OCI-LY7 (cell line): Measurements from ENCODE around the gene DGKH. TPM values are rescaled to one million over a fixed set of nuclear protein-coding genes. Genes with fewer than 3 reads are reported as not detected.

ENCODE experiments used
- BruUV-seq: library from RNA; stranded (reverse); fragments of 400-500 nt; replicated peaks from 2 replicates; lab custom pipeline; 2021; lab: Mats Ljungman, UMichigan
- CTCF ChIA-PET: fragments of 300-600 bp; sonication (Branson Sonifier 250); formaldehyde crosslinking; loops from one replicate; lab custom pipeline; 2022; ENCODE audit warnings: antibody characterized with exemption; ENCODE audit not compliant: unreplicated experiment; lab: Charles Lee
- POLR2A ChIA-PET: fragments of 300-600 bp; sonication (Branson Sonifier 250); formaldehyde crosslinking; loops from one replicate; lab custom pipeline; 2022; ENCODE audit warnings: antibody characterized with exemption; lab: Charles Lee
- DNase-seq: peaks from one replicate; pipeline ENCODE4 v3.0.0-alpha.2; 2015; ENCODE audit warnings: low spot score
- H2AFZ ChIP-seq: fragments of 200-600 bp; sonication (generic), shearing (Covaris generic); 2 replicates; pipeline ENCODE4 v1.6.1; 2014; ENCODE audit warnings: mild to moderate bottlenecking, antibody characterized with exemption, low read length, moderate library complexity
- H3K27ac ChIP-seq: fragments of 200-600 bp; sonication (generic); 2 replicates; pipeline ENCODE4 v1.5.1; 2014; ENCODE audit warnings: mixed run types, low read depth, mild to moderate bottlenecking, moderate library complexity, low read length, inconsistent platforms; ENCODE audit not compliant: poor library complexity, severe bottlenecking
- H3K36me3 ChIP-seq: fragments of 200-600 bp; sonication (generic); 2 replicates; pipeline ENCODE4 v1.6.1; 2014; ENCODE audit warnings: mild to moderate bottlenecking, antibody characterized with exemption, low read length, moderate library complexity, mixed read lengths; ENCODE audit not compliant: insufficient read depth
- H3K4me1 ChIP-seq: fragments of 200-600 bp; sonication (generic); 2 replicates; pipeline ENCODE4 v1.5.1; 2014; ENCODE audit warnings: mild to moderate bottlenecking, low read length; ENCODE audit not compliant: insufficient read depth, poor library complexity, severe bottlenecking
- H3K4me2 ChIP-seq: fragments of 200-600 bp; sonication (generic); 2 replicates; pipeline ENCODE4 v1.6.1; 2014; ENCODE audit warnings: mild to moderate bottlenecking, low read length
- H3K4me3 ChIP-seq: fragments of 200-600 bp; sonication (generic); 2 replicates; pipeline ENCODE4 v1.5.1; 2014; ENCODE audit warnings: mild to moderate bottlenecking, low read depth, low read length; ENCODE audit not compliant: poor library complexity, severe bottlenecking
- H3K79me2 ChIP-seq: fragments of 200-600 bp; sonication (generic); 2 replicates; pipeline ENCODE4 v1.6.1; 2016; ENCODE audit warnings: low read depth, mild to moderate bottlenecking, low read length, moderate library complexity, mixed read lengths; ENCODE audit not compliant: insufficient read depth
- H3K9me2 ChIP-seq: fragments of 200-600 bp; sonication (generic); 2 replicates; pipeline ENCODE4 v1.6.1; 2016; ENCODE audit warnings: mild to moderate bottlenecking, low read length, mixed read lengths; ENCODE audit not compliant: insufficient read depth
- H3K9me3 ChIP-seq: fragments of 200-600 bp; sonication (generic); 2 replicates; pipeline ENCODE4 v1.6.1; 2014; ENCODE audit warnings: mild to moderate bottlenecking, mixed run types, low read length, mixed read lengths
- H4K20me1 ChIP-seq: fragments of 200-600 bp; sonication (generic); 2 replicates; pipeline ENCODE4 v1.6.1; 2014; ENCODE audit warnings: mild to moderate bottlenecking, antibody characterized with exemption, low read length, moderate library complexity, mixed read lengths; ENCODE audit not compliant: insufficient read depth
- CTCF ChIP-seq: fragments of 200-600 bp; sonication (generic); conservative IDR thresholded peaks from 2 replicates; pipeline ENCODE4 v1.5.1; 2014; ENCODE audit warnings: mild to moderate bottlenecking, antibody characterized with exemption, low read length, moderate library complexity, mixed read lengths
- EZH2phosphoT487 ChIP-seq: fragments of 200-600 bp; sonication (generic); IDR thresholded peaks from 2 replicates; pipeline ENCODE4 v1.6.1; 2018; ENCODE audit warnings: low read depth, borderline replicate concordance, mild to moderate bottlenecking, mixed run types, antibody characterized with exemption, low read length, moderate library complexity, mixed read lengths
- intact Hi-C: fragments of 100-400 bp; cut with micrococcal nuclease; formaldehyde crosslinking; loops from one replicate; pipeline ENCODE4 v1.10.0; 2022; ENCODE audit not compliant: unreplicated experiment
- total RNA-seq, 2 experiments: library from RNA; depleted of rRNA in 1 of 2; stranded (reverse); fragments of >200 nt in 1 of 2; shearing (Covaris generic) in 1 of 2; gene quantifications; 2 replicates each; pipeline ENCODE4 v1.2.3, GENCODE V29; 2014 to 2022

DGKH gene
- total RNA-seq, 2 experiments from 2014 or later: 6.2 to 16.1 TPM

GRCh38 chr13:42214446-42214845, 166.0 kb downstream of the DGKH start:
- H3K79me2 ChIP-seq: no peaks in the 10 kb centered on the region
- H3K4me3 ChIP-seq: no peak overlapping the region
- CTCF ChIA-PET: no interaction called here
- H3K36me3 ChIP-seq: peaks cover 6% of the 10 kb centered on the region; the same call in 1 of the 2 replicates
- H3K27ac ChIP-seq: no peak overlapping the region
- POLR2A ChIA-PET: no interaction called here
- no peaks in the 10 kb centered on the region for H3K9me3 ChIP-seq
- DNase-seq: no peak
- TF ChIP-seq EZH2phosphoT487 (no peak), CTCF (no peak)
- H3K4me2 ChIP-seq: no peak overlapping the region
- no peaks in the 10 kb centered on the region for H4K20me1 ChIP-seq
- no TSS peak for BruUV-seq
- no peak overlapping the region for H2AFZ ChIP-seq
- H3K4me1 ChIP-seq: no peaks in the 10 kb centered on the region
- H3K9me2 ChIP-seq: no peaks in the 10 kb centered on the region
- intact Hi-C loops: no loop called here

- peak; percentile 46 for DNase-seq
- Histone ChIP-seq H2AFZ (no peak overlapping the region), H3K4me3 (no peak overlapping the region), H4K20me1 (no peaks in the 10 kb centered on the region), H3K9me2 (no peaks in the 10 kb centered on the region), H3K36me3 (peaks cover under 1% of the 10 kb centered on the region; the same call in 1 of the 2 replicates), H3K79me2 (no peaks in the 10 kb centered on the region), H3K9me3 (no peaks in the 10 kb centered on the region), H3K4me1 (no peaks in the 10 kb centered on the region), H3K4me2 (no peak overlapping the region), H3K27ac (no peak overlapping the region)
- no TSS peak for BruUV-seq
- ChIA-PET POLR2A (interaction anchor here (1.1 kb wide), 1 partner anchor 10 kb away, joined by 4 read pairs; no protein-coding TSS in a partner anchor), CTCF (interaction anchor here (1.4 kb wide), 1 partner anchor 11 kb away, joined by 4 read pairs; no protein-coding TSS in a partner anchor)
- intact Hi-C loops: loop anchor here (1.0 kb wide), 1 partner anchor 547 kb away; no protein-coding TSS in a partner anchor
- no peak for TF ChIP-seq EZH2phosphoT487
- TF ChIP-seq CTCF: peak; percentile 85
Measured at GRCh38 chr13:42215578-42216421, 167.4 kb downstream of the DGKH start.

GRCh38 chr13:42216422-42216735, 167.9 kb downstream of the DGKH start:
- Histone ChIP-seq H3K4me2 (no peak overlapping the region), H3K27ac (no peak overlapping the region), H3K36me3 (no peaks in the 10 kb centered on the region), H3K79me2 (no peaks in the 10 kb centered on the region), H3K4me1 (no peaks in the 10 kb centered on the region), H3K4me3 (no peak overlapping the region), H3K9me2 (no peaks in the 10 kb centered on the region), H4K20me1 (no peaks in the 10 kb centered on the region), H2AFZ (no peak overlapping the region), H3K9me3 (no peaks in the 10 kb centered on the region)
- intact Hi-C loops: loop anchor here (1.0 kb wide), 1 partner anchor 548 kb away; no protein-coding TSS in a partner anchor
- DNase-seq: no peak
- TF ChIP-seq EZH2phosphoT487 (no peak), CTCF (peak; percentile 24; the same call in 1 of the 2 replicates)
- POLR2A ChIA-PET: interaction anchor here (0.9 to 1.1 kb wide), 2 partner anchors 9 to 33 kb away, joined by 3 to 4 read pairs; no protein-coding TSS in a partner anchor
- CTCF ChIA-PET: interaction anchor here (1.4 kb wide), 1 partner anchor 12 kb away, joined by 4 read pairs; no protein-coding TSS in a partner anchor
- no TSS peak for BruUV-seq
